Urinary bladder (tissue), 4 donors: ENCODE data around the gene CPD. TPM values are rescaled to one million over a fixed set of nuclear protein-coding genes. Genes with fewer than 3 reads are reported as not detected.

Source experiments
- DNase-seq: peaks from one replicate; pipeline ENCODE4 v3.0.0-alpha.2; 2015; ENCODE audit errors: extremely low spot score
- H3K27ac ChIP-seq: one replicate; pipeline ENCODE4 v1.5.1; 2013; ENCODE audit warnings: low read depth, mild to moderate bottlenecking, moderate library complexity
- H3K36me3 ChIP-seq: one replicate; pipeline ENCODE4 v1.6.1; 2013; ENCODE audit warnings: mild to moderate bottlenecking, moderate library complexity; ENCODE audit not compliant: insufficient read depth
- H3K4me1 ChIP-seq: one replicate; pipeline ENCODE4 v1.6.1; 2013; ENCODE audit warnings: mild to moderate bottlenecking, moderate library complexity; ENCODE audit not compliant: insufficient read depth
- H3K4me3 ChIP-seq: one replicate; pipeline ENCODE4 v1.5.1; 2013; ENCODE audit warnings: low read depth, low read length
- WGBS: extraction: QIAGEN DNeasy Blood & Tissue Kit; methylation state at CpG from one replicate; pipeline ENCODE4 v1.1.7; 2013; 5-methylcytosine and 5-hydroxymethylcytosine counted together
- polyA plus RNA-seq: library from polyadenylated mRNA; stranded (reverse); fragments of 200-250 nt; gene quantifications from one replicate; pipeline ENCODE4 v1.2.3, GENCODE V29; 2013
- total RNA-seq: library from RNA; depleted of rRNA; stranded (reverse); fragments of >200 nt; gene quantifications from one replicate; pipeline ENCODE4 v1.2.3, GENCODE V29; 2014
- donor health status: healthy with polysubstance abuse.
- donor health status: healthy.

The CPD gene
- total and polyA plus RNA-seq, 2 donors: 14.0 to 101 TPM

GRCh38 chr17:30381340-30381659 is 2.6 kb downstream of the CPD start:
- Histone ChIP-seq H3K27ac (no peak overlapping the region), H3K4me3 (no peak overlapping the region), H3K36me3 (no peaks in the 10 kb centered on the region), H3K4me1 (peaks cover 2% of the 10 kb centered on the region)
- WGBS: 87% methylated on average over 2 of the region's 2 CpGs
- DNase-seq: no peak

GRCh38 chr17:30382345-30382744 is 3.6 kb downstream of the CPD start:
- H3K4me3 ChIP-seq: no peak overlapping the region
- no peak overlapping the region for H3K27ac ChIP-seq
- peaks cover 2% of the 10 kb centered on the region for H3K4me1 ChIP-seq
- no peaks in the 10 kb centered on the region for H3K36me3 ChIP-seq
- no peak for DNase-seq
- WGBS: 91% methylated on average over 1 of the region's 1 CpG

DNA sequence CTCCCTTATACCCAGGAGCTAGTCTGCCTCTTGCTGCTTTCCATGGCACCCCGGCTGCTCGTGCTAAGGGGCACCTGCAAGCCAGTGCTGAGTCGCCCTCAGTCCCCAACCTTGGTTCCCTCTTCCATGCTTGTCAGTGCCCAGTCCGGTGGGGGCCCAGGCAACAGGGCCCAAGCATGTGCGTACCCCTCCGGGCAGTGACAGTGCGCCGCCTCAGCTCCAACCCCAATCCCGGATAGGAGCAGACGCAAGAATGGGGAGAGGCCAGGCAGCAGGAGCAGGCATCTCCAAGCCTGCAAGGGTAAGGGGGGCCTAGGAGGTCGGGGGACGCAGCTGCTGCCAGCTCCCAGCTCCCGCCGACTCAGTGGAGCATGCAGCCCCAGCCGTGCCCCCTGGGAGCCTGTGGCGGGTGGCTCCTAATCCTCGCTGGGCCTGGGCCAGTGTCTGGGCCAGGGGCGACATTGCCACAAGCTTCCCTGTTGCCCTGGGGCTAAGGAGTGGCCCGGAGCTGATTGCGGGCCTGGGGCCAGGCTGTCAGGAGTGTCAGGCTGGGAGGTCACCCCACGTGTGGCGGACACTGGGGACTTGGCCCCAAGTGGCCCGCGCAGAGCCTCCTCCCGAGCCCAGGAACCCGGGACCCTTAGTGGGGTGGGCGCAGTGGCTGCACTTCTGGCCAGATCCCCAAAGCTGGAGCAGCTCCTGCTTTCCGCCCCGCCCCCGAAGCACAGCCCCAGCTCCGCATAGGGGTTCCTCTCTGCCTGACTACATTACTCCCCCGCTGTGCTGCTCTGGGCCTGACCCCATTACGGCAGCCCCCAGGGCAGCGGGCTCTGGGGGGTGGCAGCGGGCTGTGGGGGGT is 9.8 kb downstream of the CPD start:
- WGBS: 93% methylated on average over 35 of the region's 35 CpGs
- no peak for DNase-seq
- no peak overlapping the region for H3K4me3 ChIP-seq
- H3K36me3 ChIP-seq: no peaks in the 10 kb centered on the region
- no peaks in the 10 kb centered on the region for H3K4me1 ChIP-seq
- no peak overlapping the region for H3K27ac ChIP-seq

- no peak overlapping the region for H3K4me3 ChIP-seq
- peaks cover 2% of the 10 kb centered on the region for H3K36me3 ChIP-seq
- 90% methylated on average over 6 of the region's 6 CpGs for WGBS
- H3K4me1 ChIP-seq: no peaks in the 10 kb centered on the region
- no peak overlapping the region for H3K27ac ChIP-seq
- DNase-seq: no peak
Observed at GRCh38 chr17:30389756-30390300, 11.1 kb downstream of the CPD start.

DNA sequence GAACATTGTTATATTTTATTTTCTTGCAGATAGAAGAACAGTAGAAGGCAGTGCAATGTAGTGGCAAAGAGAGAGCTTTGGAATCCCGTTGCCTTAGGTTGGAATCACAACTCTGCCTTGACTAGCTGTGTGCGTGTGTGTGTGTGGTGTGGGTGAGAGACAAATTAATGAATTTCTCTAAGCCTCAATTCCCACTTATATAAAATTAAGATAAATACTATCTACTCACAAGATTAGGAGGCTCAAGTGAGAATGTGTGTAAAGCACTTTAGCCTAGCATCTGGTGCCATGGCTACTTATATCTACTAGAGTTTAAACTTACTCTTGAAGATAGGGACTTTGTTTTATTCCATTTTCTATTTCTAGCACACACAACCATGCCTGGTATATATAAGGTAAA is 12.8 kb downstream of the CPD start:
- no peak overlapping the region for H3K4me3 ChIP-seq
- H3K36me3 ChIP-seq: peaks cover 2% of the 10 kb centered on the region
- no peak for DNase-seq
- H3K4me1 ChIP-seq: no peaks in the 10 kb centered on the region
- no peak overlapping the region for H3K27ac ChIP-seq
- 91% methylated on average over 2 of the region's 2 CpGs for WGBS

- H3K27ac ChIP-seq: no peak overlapping the region
- DNase-seq: no peak
- peaks cover 2% of the 10 kb centered on the region for H3K36me3 ChIP-seq
- no peak overlapping the region for H3K4me3 ChIP-seq
- peaks cover 1% of the 10 kb centered on the region for H3K4me1 ChIP-seq
- 78% methylated on average over 4 of the region's 4 CpGs for WGBS
Observed at GRCh38 chr17:30393491-30393890, 14.8 kb downstream of the CPD start.

- peaks cover 2% of the 10 kb centered on the region for H3K36me3 ChIP-seq
- no peak overlapping the region for H3K4me3 ChIP-seq
- no peak for DNase-seq
- H3K4me1 ChIP-seq: peaks cover 1% of the 10 kb centered on the region
- H3K27ac ChIP-seq: no peak overlapping the region
- WGBS: 72% methylated on average over 6 of the region's 6 CpGs
Observed at GRCh38 chr17:30393911-30394867, 15.5 kb downstream of the CPD start.

GRCh38 chr17:30395398-30396022 is 16.8 kb downstream of the CPD start:
- H3K4me3 ChIP-seq: no peak overlapping the region
- 74% methylated on average over 2 of the region's 2 CpGs for WGBS
- peaks cover 2% of the 10 kb centered on the region for H3K36me3 ChIP-seq
- no peak for DNase-seq
- peaks cover 1% of the 10 kb centered on the region for H3K4me1 ChIP-seq
- no peak overlapping the region for H3K27ac ChIP-seq

DNA sequence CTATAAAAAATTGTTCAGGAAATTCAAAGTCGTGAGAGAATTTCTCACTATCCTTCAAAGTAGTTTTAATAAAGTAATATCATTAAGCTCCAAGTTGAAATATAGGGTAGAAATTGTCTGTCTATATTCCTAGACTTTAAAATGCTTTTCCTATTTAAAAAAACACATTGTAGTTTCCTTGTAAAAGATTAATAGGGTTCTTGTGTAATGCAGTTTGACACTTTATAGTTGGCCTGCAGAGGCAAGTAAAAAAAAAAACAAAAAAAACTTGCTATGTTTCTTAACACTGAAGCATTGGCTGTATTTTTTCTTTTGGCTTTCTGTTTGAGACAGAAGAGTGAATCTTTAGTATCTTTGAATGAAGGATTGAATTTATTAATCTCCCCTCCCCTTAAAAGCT is 17.4 kb downstream of the CPD start:
- WGBS: 79% methylated on average over 1 of the region's 1 CpG
- peaks cover 1% of the 10 kb centered on the region for H3K4me1 ChIP-seq
- no peak overlapping the region for H3K27ac ChIP-seq
- no peak for DNase-seq
- H3K4me3 ChIP-seq: no peak overlapping the region
- H3K36me3 ChIP-seq: peaks cover 2% of the 10 kb centered on the region

DNA sequence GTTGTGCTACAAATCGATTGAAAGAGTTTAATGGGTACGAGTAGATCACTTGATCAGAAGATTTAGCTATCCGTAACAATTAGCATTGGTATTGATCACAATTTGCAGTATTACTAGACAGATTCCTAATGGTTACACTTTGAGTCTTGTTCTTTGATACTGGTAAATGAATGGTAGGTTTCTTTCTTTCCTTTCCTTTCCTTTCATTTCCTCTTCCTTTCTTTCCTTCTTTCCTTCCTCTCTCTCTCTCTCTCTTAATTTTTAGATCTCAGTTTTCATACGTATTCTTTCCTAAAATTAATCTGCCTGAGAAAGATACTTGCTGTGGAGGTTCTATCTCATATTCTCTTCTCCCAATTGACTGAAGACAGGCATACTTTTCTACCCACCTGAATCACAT is 17.9 kb downstream of the CPD start:
- Histone ChIP-seq H3K4me1 (peaks cover 1% of the 10 kb centered on the region), H3K36me3 (peaks cover 2% of the 10 kb centered on the region), H3K27ac (no peak overlapping the region), H3K4me3 (no peak overlapping the region)
- DNase-seq: no peak
- WGBS: 69% methylated on average over 4 of the region's 4 CpGs

DNA sequence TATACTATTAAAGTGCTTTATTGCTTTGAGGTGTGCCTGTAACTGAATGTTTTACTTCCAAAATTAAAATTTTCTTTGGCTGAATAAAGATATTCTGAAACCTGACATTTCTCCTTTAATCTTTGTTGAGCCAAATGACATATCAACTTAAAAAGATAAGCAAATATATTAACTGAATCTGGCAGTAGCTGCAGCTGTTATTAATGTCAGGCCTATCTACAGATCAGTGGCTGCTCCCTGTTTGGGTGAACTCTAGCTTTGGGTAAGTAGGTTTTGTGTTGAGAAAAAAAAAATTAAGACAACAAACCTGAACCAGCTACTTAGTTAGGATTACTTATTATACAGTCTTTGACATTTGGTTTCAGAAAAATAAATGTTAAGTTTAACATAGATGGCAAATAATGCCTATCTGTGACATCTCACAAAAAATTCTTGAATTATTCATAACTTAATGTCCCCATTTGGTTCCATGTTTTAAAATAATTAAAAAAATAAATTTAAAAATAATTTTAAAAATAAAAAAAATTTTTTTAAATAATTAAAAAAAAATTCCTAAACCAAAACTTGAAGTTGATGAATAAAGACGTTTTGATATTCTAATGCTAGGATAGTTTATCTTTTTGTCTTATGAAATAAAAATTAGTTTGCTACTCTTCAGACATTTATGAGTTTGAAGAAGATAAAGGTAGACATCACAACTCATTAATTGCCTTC is 19.8 kb downstream of the CPD start:
- DNase-seq: no peak
- Histone ChIP-seq H3K36me3 (peaks cover 4% of the 10 kb centered on the region), H3K4me1 (peaks cover 1% of the 10 kb centered on the region), H3K4me3 (no peak overlapping the region), H3K27ac (no peak overlapping the region)
- 76% methylated on average over 1 of the region's 1 CpG for WGBS

DNA sequence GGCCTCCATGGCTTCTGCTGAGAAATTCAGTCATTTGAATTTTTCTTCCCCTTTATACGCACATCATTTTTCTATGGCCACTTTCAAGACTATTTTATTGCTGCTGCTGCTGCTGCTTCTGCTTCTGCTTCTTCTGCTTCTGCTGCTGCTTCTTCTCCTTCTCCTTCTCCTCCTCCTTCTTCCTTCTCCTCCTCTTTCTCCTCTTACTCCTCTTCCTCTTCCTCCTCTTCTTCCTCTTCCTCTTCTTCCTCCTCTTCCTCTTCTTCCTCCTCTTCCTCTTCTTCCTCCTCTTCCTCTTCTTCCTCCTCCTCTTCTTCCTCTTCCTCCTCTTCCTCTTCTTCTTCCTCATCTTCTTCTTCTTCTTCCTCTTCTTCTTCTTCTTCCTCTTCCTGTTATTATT is 22.4 kb downstream of the CPD start:
- no peak for DNase-seq
- H3K36me3 ChIP-seq: peaks cover 2% of the 10 kb centered on the region
- H3K4me1 ChIP-seq: peaks cover 1% of the 10 kb centered on the region
- H3K4me3 ChIP-seq: no peak overlapping the region
- WGBS: 91% methylated on average over 1 of the region's 1 CpG
- H3K27ac ChIP-seq: no peak overlapping the region

DNA sequence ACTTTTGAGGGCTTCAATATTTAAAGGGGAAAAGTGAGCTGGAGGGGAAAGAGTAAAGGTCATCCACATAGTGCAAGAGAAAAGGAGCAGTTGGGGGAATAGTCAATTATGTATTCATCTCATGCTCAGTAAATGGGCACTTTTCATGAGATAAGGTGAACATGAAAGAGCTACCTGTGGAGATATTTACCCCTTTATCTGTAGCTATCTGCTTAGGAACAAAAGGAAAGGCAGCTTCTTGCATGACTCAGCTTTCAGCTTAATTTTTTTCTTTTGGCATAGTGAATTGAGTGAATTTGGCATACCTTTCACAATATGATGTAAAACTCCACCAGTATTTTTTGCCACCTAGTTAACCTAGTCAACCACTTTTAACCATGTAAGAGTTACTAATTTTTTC is 26.4 kb downstream of the CPD start:
- Histone ChIP-seq H3K4me1 (no peaks in the 10 kb centered on the region), H3K4me3 (no peak overlapping the region), H3K27ac (no peak overlapping the region), H3K36me3 (peaks cover 2% of the 10 kb centered on the region)
- DNase-seq: no peak
